ENCODE measurements around the gene THUMPD3. TPM values are rescaled to one million over a fixed set of nuclear protein-coding genes. Genes with fewer than 3 reads are reported as not detected.

The THUMPD3 gene
- total RNA-seq, 1 experiment from 2014 or later = 58.4 TPM

- Histone ChIP-seq H2AK5ac (ENCODE audit: insufficient read length, low read length) (no peak overlapping the region), H3K27me3 (ENCODE audit: insufficient read depth, low read length) (no peaks in the 10 kb centered on the region), H3K23ac (ENCODE audit: insufficient read length, low read depth, low read length) (no peak overlapping the region), H2BK12ac (ENCODE audit: insufficient read length, low read depth, low read length) (no peak overlapping the region), H3K23me2 (ENCODE audit: insufficient read length, low read depth, low read length, poor library complexity, severe bottlenecking) (peaks cover 12% of the 10 kb centered on the region), H3K56ac (ENCODE audit: insufficient read length, low read depth, low read length) (no peak overlapping the region), H3K18ac (ENCODE audit: insufficient read length, low read depth, low read length) (no peak overlapping the region), H3K4me2 (ENCODE audit: insufficient read depth, insufficient read length, low read length) (peak overlapping the region; percentile 80), H2BK15ac (ENCODE audit: low read depth, low read length) (no peak overlapping the region), H3K14ac (ENCODE audit: insufficient read depth, low read length) (no peak overlapping the region), H2BK5ac (ENCODE audit: insufficient read length, low read length) (no peak overlapping the region), H3K4me1 (ENCODE audit: insufficient read depth, low read length) (peaks cover 4% of the 10 kb centered on the region), H2BK120ac (ENCODE audit: low read depth, low read length, poor library complexity, severe bottlenecking) (no peak overlapping the region), H4K91ac (ENCODE audit: insufficient read length, low read depth, low read length) (no peak overlapping the region), H4K5ac (ENCODE audit: insufficient read length, low read depth, low read length) (no peak overlapping the region), H3K79me2 (ENCODE audit: insufficient read depth, low read length) (peaks cover 74% of the 10 kb centered on the region), H2BK20ac (ENCODE audit: low read depth, low read length, poor library complexity, severe bottlenecking) (no peak overlapping the region), H3K9me3 (ENCODE audit: control insufficient read depth, low read depth, low read length) (no peaks in the 10 kb centered on the region), H3K27ac (ENCODE audit: insufficient read length, low read depth, low read length) (peak overlapping the region; percentile 79), H4K20me1 (ENCODE audit: control insufficient read depth, insufficient read depth, insufficient read length) (peaks cover 2% of the 10 kb centered on the region), H3K9ac (ENCODE audit: extremely low read depth, insufficient read length, low read length) (peak overlapping the region; percentile 43), H3T11ph (ENCODE audit: low read length) (no peak overlapping the region), H3K79me1 (ENCODE audit: insufficient read depth, low read depth, low read length, poor library complexity, severe bottlenecking) (no peaks in the 10 kb centered on the region), H4K8ac (replicated peaks; ENCODE audit: insufficient read length, low read depth, low read length) (no peak overlapping the region), H2AFZ (ENCODE audit: low read length) (no peak overlapping the region), H3K4ac (ENCODE audit: low read depth, low read length) (no peak overlapping the region)
- DNase-seq = no peak
- Mint-ChIP-seq H3K4me1 (peaks cover 64 to 70% of the 10 kb centered on the region in 2 experiments), H3K9me3 (no peaks in the 10 kb centered on the region; a peak in 1 of 5 replicates), H3K27ac (peak overlapping the region in 2 of 3 experiments; percentile 89 to 96; a peak in 4 of 7 replicates), H3K36me3 (ENCODE audit: insufficient read depth in 1 of 3, low read depth in 3 of 3) (peaks cover 12 to 19% (median 15%) of the 10 kb centered on the region in 3 experiments), H3K4me3 (peak overlapping the region; percentile 46 to 77), H3K27me3 (ENCODE audit: low read depth) (no peaks in the 10 kb centered on the region)
- WGBS (ENCODE audit: extremely low coverage, insufficient read length, low lambda C conversion rate) = no CpG with 5 or more reads among the region's 4 CpGs
- no peak for TF ChIP-seq CTCF (conservative IDR thresholded peaks at IDR 0.05)
Observed at GRCh38 chr3:9401986-9402385, 39.1 kb downstream of the THUMPD3 start.
